HT-29 (cell line): ENCODE data around the gene POLR1D. TPM values are rescaled to one million over a fixed set of nuclear protein-coding genes. Genes with fewer than 3 reads are reported as not detected.

Experiments used
- total RNA-seq: library from RNA; depleted of rRNA; stranded (reverse); fragments of >200 nt; shearing (Covaris generic); gene quantifications from 2 replicates; pipeline ENCODE4 v1.2.3, GENCODE V29; 2014; rRNA removed

The POLR1D gene
- total RNA-seq, 1 experiment from 2014 or later: 314 TPM

Other genes with a start within 250 kb of the POLR1D start
- gene GTF3A, start 197.3 kb upstream of the POLR1D start, total RNA-seq: 405 and 541 TPM in 2 replicates
- gene MTIF3, start 171.3 kb upstream of the POLR1D start, total RNA-seq: 45.1 and 62.7 TPM in 2 replicates
- 19.7 and 20.0 TPM in 2 replicates for gene LNX2, start 1.4 kb upstream of the POLR1D start, total RNA-seq
- gene GSX1, start 170.6 kb downstream of the POLR1D start, total RNA-seq: not detected in 2 replicates